GM18870 (cell line): ENCODE results near the gene G6PC2.
"Not testable (repeated sequence)": the region's sequence is repeated elsewhere in the genome, so short reads cannot be mapped to it uniquely, and the experiment has no call there.

Experiments used
- ATAC-seq: cut with Tn5 transposase; IDR thresholded peaks from one replicate; pipeline ENCODE4 v1.9.1; 2021; ENCODE audit warnings: moderate library complexity; ENCODE audit not compliant: unreplicated experiment

Gene G6PC2

DNA sequence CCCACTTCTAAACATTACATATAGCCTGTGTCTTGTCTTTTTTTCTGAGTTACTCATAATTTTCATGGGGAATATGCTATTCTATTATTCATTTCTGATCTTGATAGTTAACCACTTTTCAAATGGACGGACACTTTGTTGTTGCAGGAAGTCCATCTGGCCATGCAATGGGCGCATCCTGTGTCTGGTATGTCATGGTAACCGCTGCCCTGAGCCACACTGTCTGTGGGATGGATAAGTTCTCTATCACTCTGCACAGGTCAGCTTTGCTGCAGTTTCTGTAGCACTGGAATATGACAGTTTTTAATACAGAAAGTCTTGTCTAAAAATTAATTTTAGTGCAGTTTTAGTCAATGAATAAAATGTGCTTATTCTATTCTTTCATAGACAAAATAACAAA is 3.3 kb downstream of the G6PC2 start:
- ATAC-seq = no peak

DNA sequence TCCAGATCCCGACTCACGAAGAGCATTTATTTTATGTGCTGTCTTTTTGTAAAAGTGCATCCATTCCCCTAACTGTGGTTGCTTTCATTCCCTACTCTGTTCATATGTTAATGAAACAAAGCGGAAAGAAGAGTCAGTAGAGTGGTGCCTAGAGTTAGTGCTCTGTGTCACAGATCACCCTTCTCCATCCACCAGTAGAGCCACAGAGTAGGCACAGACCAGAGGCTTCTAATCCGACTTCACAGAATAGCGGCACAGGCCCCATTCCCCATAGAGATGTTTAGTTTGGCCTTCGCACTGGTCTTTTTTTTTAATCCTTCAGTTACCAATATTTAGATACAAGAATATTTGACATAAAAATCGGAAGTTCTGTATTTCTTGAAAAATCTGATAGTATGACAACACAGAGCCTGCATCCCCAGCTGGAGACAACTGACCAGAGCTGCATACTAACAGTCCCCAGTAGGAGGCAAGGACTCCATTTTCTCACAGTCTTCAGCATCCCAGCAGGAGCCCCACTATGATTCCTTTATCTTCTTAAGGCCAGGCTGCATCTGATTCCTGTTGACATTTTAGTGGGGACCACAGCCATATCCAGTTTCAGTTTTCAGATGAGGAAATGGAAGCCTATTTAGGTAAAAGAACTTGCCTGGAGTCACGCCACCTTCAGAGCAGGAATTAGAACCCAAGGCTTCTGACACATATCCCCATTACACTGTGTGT is 7.0 kb downstream of the G6PC2 start:
- no peak for ATAC-seq

DNA sequence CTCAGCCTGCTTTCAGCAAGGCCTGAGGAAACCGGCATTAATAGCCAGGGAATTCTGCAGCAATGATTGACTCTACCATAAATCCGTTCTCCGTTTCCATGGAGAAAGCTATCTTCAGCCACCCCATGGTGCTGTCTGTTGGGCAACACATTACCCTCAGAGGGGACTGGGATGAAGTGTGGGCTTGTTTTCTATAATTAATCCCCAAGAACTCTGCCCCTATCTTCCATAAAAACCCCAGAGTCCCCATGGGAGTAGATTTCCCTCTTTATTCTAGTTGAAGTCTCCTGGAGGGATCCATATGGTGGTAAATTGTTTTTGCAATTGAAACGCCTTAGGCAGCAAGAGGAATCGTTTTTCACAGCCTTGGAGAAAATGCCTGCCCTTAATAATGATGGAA is 9.2 kb downstream of the G6PC2 start:
- no peak for ATAC-seq

DNA sequence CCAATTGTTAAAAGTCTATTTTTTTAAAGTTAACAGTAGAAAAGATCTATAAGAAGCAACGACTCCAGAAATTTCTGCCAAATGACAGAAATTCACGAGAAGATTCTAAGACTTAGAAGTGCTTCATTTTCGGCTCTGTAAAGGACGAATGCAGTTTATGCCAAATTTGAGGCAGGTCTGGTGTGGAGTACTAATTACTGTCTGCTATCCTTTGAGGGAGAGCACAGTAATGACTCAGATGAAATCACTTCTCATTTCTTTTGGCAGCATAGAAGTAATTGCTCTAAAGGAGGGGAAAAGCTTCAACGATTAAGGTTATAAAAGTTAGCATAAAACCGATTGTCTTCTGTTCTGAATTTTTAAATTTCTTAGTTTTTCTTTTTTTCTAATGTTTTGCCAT is 11.4 kb downstream of the G6PC2 start:
- ATAC-seq = no peak

DNA sequence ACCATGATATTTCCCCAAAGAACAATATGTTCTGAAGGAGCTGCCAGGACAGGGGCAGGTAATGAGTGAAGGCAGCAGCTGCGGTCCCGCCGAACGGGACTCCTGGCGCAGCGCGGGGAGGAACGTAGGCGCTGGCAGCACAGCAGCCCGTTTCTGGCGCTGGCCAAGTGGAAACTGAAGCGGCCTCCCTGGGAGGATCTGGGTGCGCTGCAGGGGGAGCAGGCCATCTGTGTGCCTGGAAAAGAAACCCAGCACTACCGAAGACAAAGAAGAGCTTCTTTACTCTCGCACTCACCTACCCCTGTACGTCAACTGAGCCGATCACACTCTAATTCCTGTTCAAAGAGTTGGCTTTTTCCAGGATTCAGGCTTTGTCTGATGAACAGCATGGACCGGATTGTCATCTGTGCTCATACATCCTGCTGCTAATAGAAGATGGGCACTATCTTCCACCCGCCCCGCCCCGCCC is 11.8 kb downstream of the G6PC2 start:
- no peak for ATAC-seq

DNA sequence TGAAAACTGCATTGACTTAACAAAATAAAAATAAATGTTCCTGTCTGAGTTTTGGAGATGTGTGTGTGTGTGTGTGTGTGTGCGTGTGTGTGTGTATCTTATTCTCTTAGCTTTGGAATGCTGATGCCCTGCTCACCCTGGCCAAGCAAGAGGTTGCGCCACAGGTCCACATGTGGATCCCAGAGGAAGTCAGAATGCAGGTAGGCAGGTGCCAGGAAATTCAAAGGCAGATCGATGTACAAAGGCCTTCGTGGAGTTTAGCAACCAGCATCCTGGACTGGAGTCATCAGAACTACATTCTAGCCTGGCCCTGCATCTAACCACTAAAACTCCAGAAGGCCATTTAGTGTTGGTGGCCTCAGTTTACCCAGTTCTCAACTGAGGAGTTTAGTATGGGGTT is 12.4 kb downstream of the G6PC2 start:
- no peak for ATAC-seq

DNA sequence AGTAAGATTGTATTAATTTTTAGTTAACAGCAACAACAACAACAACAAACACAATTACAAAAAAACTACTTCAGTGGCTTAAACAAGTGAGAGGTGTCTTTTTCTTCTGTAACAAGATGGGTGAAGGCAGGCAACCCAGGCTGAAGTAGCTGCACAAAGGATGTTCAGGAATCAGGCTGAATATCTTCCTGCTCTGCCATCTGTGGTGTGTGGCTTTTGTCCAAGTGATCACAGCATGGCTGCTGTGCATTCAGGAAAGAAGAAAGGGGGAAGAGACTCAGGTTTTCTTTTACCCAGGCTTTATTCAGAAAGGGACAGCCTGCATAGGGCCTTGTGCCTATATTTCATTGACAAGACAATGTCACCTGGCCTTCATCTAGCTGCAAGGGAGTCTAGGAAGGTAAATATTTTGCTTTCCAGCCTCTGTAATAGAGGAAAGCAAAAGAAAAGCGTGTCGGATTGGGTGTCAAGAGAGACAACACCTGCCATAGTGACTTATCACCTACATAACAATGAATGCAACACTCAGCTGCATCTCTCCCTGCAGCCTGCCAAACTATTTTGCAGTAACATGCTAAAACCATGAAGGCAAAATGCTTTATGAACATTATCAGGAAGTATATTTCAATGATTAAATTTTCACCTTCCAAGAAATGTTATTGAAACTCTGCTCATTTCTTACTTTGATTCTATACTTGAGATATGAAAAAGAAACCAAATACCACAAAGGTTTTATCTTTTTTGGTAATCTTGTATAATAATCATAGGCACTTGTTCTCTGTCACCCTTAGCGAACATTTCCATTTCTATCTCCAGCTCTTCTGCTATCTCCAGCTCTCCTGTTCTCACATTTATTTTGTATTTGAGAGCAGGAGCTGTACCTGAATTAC is 14.6 kb downstream of the G6PC2 start:
- no peak for ATAC-seq

DNA sequence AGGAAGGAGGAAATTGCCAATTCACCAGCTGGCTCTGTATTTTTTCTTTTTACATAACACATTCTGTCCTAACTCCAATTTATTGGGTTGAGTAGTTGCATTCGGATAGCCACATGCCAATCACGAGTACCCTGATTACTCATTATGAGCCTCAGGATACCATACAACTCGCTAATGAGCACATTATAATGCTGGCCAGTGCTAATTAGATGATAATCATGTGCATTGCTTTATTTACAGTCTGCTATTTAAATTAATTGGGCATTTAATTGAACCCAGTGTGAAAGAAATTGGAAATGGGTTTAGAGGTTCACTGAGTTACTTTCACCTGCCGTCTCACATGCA is 15.2 kb downstream of the G6PC2 start:
- ATAC-seq = no peak

DNA sequence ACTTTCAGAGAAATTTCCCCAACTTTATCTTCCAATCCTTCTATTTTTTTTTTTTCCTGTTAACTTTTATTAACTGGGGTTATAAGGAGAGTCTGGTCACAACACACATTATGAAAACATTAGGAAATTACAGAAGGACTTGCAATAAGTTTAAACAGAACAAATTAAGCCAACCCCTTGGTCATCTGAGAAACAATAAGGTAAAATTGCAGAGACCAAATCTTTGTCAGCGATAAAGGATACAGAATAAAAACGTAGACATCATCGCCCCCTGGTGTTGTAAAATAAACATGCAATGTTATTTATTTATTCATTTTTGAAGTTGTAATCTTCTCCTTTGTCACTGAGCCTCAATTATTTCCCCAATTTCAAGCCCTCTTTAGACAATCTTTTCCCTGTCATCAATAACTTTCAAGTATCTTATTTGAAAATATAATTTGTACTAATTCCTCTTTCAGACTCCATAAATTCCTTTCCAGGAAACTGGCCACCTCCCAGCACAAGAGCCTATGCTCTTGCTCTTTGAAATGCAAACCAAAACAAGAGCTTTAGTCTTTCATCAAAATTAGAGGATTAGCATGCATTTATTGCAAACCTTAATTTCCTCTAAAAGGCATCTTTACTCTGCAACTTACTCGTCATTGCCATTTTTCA is 19.5 kb downstream of the G6PC2 start:
- ATAC-seq = no peak

DNA sequence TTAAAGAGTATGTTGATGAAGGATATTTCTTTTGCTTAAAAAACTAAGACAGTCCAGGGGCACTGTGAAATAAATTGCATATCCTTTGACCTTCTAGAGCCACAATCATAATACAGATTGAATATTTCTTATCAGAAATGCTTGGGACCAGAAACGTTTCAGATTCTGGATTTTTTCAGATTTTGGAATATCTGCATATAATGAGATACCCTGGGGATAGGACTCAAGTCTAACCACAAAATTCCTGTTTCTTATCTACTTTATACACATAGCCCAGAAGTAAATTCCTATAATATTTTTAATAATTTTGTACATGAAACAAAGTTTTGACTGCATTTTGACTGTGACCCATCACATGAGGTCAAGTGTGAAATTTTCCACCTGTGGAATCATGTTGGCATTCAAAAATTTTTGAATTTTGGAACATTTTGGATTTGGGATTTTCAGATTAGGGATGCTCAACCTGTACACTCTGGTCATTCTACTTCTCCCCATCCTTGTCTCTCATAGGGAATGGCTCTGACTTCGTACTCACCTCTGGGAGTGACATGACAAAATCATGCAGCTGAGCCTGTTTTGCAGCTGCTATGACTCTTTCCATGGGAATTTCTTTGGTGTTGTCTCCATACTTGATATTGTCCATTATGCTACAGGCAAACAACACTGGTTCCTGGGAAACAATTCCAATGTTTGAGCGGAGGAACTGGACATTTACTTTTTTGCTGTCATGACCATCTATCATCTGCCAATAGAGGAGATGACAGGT is 25.7 kb downstream of the G6PC2 start:
- no peak for ATAC-seq

DNA sequence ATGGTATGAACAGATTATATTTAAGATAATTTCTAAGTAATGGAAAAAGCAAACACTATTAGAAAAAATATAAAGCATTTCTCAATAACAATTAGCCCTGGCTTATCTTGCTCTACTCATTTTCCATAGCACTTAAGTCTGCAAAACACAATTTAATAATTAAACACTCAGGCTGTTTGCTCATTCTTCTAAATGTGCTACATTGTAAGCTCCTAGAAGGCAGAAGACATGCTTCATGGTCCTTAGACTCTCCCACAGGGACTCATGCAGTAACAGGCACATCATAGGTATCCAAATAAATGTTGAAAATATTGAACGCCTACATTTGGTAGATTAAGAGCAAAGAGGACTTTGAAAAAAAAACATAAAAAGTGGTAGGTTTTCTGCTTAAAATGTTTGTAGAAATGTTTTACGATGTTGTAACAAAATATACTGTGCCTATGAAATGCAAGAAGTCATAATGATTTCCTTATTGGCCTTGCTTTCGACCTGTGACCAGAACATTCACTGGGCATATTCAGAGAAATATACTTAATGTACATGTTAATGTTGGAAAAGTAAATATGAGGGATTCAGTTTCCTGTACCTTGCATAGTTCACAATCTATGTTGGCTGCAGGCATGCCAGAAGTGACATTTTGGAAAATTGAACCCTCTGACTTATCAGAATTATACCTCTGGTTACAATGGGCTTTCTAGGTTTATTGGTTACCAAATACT is 27.2 kb downstream of the G6PC2 start:
- no peak for ATAC-seq

DNA sequence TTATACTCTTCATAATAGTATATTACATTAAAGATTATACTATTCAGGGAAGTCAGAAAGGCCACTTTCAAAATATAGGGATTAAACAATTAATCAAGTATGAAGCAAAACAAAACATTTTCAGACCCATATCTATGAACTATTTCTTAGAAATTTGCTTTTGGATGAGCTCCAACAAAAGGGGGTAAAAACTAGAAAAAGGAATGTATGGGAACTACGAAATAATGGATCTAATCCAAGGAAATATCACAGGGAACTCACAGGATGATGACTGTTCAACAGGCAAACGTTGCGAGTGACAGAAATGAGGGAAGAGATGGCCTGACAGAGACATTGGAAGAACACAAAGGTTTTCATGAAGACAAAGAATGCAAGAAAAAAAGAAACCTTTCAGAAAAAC is 27.9 kb downstream of the G6PC2 start:
- no peak for ATAC-seq

DNA sequence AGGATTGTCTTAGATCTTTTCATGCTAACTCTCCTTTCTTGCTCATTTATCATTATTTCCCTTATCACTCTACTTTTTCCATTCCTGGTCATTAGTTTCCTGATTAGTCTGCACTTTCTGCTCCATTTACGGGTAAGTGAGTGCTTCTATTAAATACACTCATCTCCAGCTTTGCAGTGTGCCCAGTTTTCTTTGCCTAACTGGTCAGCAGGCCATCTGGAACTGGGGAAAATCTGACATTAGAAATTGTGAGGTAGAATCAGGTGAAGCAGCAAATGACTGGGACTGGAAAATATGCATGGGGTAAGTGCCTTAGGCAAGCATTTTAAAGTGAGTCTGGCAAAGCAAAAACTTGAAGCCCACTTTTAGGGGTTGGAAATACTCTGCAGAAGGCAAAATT is 29.2 kb downstream of the G6PC2 start:
- ATAC-seq = no peak

DNA sequence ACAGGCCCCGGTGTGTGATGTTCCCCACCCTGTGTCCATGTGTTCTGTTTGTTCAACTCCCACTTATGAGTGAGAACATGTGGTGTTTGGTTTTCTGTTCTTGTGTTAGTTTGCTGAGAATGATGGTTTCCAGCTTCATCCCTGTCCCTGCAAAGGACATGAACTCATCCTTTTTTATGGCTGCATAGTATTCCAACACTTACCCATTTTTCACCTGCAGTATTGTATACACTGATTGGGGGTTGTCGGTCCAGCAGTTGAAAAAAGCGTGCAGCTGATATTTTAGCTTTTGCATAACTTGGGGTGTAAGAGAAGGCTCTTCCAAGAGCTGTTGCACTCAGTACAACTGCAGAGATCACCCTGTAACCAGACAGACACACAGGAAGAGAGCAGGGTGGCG is 31.1 kb downstream of the G6PC2 start:
- not testable (repeated sequence) for ATAC-seq

DNA sequence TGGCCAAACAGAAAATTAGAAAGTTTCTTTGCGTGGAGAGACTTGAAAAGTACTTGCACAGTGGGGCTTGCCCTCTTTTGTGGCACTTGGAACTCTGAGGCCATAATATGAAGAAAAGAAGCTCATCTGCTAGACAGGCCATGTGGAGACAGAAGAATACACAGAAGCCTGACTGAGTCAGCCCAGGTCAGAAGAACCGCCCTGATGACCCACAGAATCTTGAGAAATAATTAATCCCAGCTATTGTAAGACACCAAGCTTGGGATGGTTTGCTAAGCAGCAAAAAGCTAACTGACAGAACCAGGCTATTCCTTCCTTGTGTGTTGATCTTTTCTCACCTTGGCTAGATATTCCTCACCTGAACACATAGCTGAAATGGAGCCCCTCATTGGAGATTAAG is 33.7 kb downstream of the G6PC2 start:
- no peak for ATAC-seq

DNA sequence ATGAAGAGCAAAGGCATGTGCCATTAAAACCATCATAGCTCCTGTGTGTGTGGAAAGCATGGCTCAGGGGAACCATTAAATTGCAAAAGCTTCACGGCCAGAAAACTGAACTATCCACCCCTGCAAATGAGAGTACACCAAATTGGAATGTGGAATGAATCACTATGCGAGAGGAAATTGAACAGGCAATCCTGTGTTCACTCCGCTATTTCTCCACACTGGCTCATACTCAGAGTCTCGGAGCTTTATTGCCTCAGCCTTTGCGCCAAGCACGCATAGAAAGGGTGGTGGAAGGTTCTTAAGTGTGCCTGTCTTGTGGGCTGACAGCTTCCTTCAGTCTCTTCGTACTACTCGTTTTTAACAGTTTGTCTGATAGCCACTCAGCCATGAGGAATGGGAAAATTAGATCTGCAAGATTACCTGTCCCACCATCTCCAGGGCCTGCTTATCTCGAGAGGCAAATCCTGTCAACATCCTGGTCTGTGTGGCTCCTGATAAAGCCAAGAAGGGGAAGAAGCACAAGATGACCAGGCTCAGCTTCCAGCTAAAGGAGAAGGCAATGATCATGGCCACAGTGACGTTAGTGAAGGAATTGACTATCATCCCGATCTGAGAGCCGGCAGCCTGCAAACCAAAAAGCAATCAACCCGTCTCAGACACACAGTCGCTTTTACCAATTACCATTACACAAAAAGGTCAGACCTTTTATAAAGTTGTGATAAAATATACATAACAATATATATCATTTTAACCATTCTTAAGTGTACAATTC is 34.9 kb downstream of the G6PC2 start:
- no peak for ATAC-seq

DNA sequence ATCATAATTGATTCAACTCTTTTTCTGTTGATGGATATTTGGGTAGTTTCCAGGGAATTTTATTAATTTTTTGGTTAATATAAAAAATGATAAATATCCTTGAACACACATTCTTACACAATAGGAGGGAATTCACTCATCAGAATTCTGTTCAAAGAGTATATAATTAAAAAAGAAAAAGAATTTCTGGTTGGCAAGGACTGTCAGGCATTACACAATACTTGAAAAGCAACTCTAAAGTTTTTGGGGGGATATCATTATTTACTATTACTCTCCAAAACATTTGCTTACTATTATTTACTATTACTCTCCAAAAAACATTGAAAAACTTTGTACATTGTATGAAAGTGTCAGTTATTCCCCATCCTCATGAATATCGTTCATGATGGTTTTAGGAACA is 38.0 kb downstream of the G6PC2 start:
- ATAC-seq = no peak

DNA sequence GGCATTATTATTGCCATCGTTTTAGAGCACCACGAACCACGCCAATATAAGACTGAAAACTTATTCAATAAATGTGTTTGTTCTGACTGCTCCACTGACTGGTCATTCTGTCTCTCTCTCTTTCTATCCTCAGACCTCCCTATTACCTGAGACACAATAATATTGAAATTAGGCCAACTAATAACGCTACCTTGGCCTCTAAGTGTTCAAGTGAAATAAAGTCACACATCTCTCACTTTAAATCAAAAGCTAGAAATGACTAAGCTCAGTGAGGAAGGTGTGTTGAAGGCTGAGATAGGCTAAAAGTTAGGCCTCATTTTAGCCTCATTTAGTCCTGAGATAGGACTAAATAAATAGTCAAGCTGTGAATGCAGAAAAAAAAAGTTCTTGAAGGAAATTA is 38.8 kb downstream of the G6PC2 start:
- peak; percentile 88 for ATAC-seq

DNA sequence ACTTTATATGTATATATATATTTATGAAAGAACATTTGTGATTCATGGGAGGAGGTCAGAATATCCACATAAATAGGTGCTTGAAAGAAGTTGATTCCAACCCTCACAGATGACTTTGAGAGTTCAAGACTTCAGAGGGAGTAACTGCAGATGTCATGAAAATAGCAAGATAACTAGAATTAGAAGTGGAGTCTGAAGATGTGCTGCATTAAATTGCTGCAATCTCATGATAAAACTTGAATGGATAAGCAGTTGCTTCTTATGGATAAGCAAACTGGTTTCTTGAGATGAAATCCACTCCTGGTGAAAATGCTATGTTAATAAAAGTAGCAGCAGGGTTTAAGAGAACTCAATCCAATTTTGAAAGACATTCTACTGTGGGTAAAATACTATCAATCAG is 40.2 kb downstream of the G6PC2 start:
- ATAC-seq = no peak

DNA sequence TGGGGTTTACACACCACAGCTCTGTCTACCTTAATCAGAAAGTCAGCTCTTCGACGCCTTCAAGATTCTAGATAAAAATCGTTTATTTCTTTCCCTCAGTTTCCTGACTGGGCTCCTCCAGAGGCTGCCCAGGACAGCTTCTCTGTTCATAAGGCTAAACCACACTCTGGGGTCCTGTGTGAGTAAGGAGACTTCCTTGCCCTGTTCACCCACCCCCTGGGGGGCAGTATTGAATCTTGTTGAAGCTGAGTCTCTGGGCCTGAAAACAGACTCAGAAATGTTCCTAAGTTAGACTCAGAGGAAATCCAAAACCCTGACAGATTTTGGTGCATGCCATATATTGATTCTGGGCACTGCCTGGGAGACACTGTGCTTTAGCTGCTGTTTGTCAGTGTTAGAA is 43.0 kb downstream of the G6PC2 start:
- ATAC-seq = no peak
